NOMO-1 treated with dmso at 0.1 percent for 144 hours (cell line): ENCODE results near the gene DNAH17.
A peak's percentile ranks its signal among the peaks of the same experiment; 100 is the strongest.

Experiments
- DNase-seq: peaks from one replicate; lab custom pipeline; 2025; ENCODE audit not compliant: unreplicated experiment; lab: John Stamatoyannopoulos, UW

Gene DNAH17

DNA sequence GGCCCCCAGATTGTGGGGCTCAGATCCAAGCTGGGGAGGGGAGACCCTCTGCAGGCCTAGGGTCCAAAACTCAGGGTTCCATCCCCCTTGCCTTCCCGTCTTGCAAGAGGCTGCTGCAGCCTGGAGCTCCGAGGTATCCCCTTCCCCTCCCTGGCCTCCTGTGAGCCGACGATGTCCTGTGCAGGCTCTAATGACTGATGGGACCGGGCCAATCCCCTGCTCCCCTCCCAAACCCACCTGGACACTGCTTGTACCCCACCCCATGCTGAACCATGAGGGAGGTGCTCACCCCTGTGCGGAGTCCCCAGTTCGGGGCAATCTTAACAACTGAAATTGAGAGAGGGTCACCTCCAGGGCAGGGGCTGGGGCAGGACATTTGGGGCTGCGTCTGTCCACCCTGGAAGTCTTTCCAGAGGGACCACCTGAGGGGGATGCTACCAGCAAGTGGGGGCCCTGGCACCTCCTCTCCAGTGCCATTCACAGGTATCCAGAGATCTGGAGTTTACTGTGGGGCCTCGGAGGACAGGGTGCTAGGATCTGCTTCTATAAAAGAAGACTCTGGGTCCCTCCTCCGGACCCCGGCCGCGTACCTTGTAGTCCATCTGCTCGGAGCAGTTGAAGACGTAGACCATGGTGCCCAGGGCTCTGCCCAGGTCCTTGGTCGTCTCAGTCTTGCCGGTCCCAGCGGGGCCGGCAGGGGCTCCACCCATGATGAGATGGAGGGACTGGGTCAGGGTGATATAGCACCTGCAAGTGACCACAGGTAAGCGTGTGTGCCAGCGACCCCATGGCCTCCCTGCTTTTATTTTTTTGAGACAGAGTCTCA lies 77.3 kb downstream of the DNAH17 start:
- no peak for DNase-seq

- no peak for DNase-seq
These were observed 78.3 kb downstream of the DNAH17 start for GRCh38 chr17:78498848-78499247.

DNA sequence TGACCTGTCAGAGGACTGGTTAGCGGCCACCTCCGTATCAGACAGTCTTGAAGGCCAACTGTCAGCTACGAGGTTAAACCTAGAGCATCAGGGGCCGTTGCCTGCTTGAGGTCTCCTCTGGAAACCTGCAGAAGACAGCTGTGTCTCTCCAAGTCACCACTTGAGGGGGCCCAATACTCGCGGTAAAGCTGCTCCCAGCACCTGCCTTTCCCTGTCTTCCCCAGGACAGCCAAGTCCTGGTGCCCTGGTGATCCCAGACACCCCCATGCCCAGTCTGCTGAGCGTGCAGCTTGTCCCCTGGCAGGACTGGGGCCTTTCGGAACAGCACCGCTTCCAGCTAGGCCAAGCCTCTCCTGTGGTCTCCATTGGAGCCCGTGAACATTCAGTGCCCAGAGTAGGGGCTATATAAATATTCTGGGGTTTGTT lies 80.1 kb downstream of the DNAH17 start:
- peak; percentile 23 for DNase-seq

- no peak for DNase-seq
These were observed 80.9 kb downstream of the DNAH17 start for GRCh38 chr17:78496311-78496710.

DNA sequence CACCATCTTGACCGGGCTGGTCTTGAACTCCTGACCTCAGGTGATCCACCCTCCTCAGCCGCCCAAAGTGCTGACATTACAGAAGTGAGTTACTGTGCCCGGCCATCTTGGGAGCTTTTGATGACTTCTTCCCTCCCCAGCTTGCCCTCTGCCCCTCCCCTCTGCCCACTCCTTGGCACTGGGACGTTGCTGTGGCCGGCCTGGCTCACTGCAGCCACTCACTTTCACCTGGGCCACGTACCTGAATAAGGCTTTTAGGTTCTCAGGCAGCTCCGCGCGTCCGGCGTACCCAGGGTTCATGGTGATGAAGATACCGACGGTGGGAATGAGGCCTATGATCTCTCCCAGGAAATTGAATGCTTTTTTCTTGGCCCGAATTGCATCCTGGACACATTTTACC lies 81.6 kb downstream of the DNAH17 start:
- no peak for DNase-seq

DNA sequence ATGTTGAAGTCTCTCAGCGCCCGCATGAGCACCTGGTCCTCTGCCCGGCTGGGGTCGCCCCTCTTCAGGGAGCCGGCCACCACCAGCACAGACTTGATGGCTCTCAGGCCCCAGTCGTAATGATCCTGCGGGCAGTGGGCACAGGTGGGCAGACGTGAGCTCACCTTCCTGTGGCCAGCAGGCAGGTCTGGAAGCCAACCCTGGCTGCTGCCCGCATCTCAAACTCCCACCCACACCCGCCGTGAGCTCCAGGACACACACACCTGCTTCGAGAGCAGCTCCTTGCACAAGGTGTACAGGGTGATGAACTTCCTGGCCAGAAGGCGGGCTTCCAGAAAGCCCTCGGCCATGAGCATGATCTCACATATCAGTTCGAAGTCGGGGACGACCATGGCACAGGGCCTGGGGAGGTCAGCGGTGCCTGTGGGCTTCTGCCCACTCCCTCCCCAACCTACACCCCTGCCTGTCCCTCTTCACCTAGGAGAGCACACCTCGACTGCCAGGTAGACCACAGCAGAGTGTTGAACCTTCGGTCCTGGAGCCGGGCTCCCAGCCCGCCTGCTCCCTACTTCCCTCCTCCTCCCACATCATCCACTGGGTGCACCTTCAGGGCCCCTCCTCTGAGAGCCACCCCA lies 82.4 kb downstream of the DNAH17 start:
- DNase-seq = no peak

GRCh38 chr17:78493853-78494695 lies 83.1 kb downstream of the DNAH17 start:
- no peak for DNase-seq

- no peak for DNase-seq
These were observed 83.7 kb downstream of the DNAH17 start for GRCh38 chr17:78493450-78493849.

DNA sequence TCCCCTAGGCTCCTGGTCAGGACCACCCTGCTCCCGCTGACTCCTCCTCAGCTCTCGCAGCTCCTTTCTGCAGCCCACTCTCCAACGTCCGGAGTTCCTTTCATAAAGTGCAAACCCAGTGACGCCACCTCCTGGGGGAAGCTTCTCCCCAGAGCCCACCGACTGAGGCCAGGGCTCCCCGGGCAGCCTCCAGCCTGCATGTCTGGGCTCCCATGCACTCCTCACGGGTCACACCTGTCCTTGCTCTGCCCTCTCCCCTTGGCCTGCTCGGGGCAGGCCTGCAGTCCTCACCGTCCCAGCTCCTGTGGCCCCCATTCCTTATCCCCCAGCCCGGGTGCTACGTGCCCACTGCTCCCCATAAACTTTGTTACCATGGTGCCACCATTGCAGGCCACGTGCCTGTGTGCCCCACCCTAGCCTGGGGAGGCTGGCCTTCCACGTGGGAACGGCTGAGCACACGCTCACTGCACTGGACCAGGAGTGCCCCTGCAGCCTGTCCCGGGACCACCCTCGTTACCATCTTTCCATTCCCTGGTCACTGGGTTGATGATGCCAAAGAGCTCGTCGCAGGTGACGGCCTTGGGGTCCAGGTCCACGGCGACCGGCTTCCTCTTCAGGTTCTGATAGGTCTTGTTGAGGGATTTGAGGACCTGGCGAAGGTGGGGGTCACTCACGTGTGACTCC lies 84.9 kb downstream of the DNAH17 start:
- no peak for DNase-seq

GRCh38 chr17:78491236-78492115 lies 85.7 kb downstream of the DNAH17 start:
- DNase-seq = no peak

GRCh38 chr17:78490673-78491072 lies 86.5 kb downstream of the DNAH17 start:
- DNase-seq = no peak

- no peak for DNase-seq
These were observed 87.0 kb downstream of the DNAH17 start for GRCh38 chr17:78490156-78490555.

GRCh38 chr17:78488867-78489634 lies 88.1 kb downstream of the DNAH17 start:
- DNase-seq = no peak

GRCh38 chr17:78488156-78488555 lies 89.0 kb downstream of the DNAH17 start:
- no peak for DNase-seq

DNA sequence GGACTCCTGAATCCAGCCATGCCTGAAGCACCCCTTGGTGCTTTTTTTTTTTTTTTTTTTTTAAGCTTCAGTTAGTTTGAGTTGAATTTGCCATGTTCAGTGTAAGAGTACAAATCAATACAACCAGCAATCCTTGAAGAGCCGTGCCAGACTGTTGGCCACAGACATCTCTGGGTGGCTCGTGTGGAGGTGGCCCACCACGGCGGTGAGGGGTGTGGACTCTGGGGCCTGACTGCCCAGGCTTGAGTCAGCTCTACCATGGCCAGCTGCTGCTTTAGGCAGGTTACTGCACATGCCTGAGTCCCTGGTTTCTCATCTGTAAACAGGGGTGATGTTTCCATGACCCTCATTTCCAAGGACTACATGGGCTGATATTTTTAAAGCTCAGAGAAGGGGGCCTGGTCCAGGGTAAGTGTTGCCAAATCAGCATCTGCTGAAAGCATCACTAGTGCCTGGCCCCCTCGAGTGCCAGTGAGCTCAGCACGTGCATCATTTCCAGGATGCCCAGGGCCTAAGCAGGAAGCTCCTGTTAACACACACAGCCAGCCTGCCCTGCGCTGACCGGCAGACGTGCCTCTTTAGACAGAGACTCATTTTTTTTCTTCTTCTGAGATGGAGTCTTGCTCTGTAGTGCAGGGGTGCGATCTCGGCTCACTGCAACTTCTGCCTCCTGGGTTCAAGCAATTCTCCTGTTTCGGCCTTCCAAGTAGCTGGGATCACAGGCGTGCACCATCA lies 90.1 kb downstream of the DNAH17 start:
- no peak for DNase-seq

DNA sequence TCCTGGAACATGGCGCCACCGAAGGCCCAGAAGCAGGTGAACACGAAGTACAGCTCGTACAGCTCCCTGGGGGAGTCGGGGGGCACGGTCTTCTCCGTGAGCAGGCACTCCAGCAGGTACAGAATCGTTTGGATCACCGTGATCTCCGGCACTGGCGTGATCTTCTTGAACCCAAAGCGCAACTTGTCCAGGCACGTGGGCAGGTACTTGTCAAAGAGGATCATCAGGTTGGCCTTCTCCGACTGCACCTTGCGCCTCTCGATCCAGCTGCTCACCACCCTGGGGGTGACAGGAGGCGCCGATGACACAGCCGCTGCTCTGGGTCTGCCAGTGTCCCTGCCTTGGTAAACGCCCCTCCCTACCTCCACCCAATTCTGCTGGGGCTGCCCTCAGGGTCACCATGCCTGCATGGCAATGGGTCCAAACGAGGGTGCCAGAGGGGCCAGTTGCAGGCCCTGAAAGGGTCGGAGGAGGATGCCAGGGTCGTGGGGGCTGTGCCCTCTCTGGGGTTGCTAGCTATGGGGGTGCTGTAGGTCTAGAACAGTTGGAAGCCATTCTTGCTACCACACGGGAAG lies 90.9 kb downstream of the DNAH17 start:
- no peak for DNase-seq

- no peak for DNase-seq
These were observed 91.7 kb downstream of the DNAH17 start for GRCh38 chr17:78485290-78486168.
